ENCODE measurements around the gene DNM2.

DNM2 gene

DNA sequence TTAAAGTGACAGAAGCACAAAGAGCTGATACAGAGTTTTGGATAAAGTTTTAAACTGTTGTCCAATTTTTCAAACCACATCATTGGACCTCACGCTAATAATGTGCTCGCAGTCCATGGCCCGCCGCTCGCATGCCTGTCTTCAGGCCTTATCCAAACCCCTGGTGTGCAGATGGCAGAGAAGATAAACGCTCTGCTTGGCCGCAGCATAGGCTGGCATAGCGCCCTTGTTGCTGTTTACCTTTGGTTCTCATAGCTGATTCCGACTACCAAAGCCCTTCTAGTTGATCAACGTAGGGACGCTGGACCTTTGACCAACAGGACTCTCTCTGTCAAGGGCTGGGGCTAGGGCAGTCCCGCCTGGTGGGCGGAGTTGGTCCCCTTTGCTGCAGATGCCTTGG lies 40.1 kb upstream of the DNM2 start:
- Histone ChIP-seq H3K9me3 (ENCODE audit: control extremely low read depth in 1 of 5, control insufficient read depth in 4 of 5, insufficient read depth in 2 of 5, low read depth in 1 of 5, low read length in 4 of 5) (no peaks in the 10 kb centered on the region), H3K27ac (ENCODE audit: insufficient read depth in 1 of 2, low read depth in 1 of 2, low read length in 2 of 2, poor library complexity in 1 of 2, severe bottlenecking in 2 of 2) (no peak overlapping the region), H3K4me3 (ENCODE audit: control insufficient read depth in 1 of 7, extremely low read depth in 1 of 7, insufficient read depth in 4 of 7, low read depth in 2 of 7, low read length in 6 of 7) (no peak overlapping the region), H3K27me3 (replicated peaks in 2 of 5; ENCODE audit: control insufficient read depth in 4 of 5, insufficient read depth in 5 of 5, low read length in 4 of 5) (no peaks in the 10 kb centered on the region), H3K36me3 (ENCODE audit: control insufficient read depth in 4 of 4, insufficient read depth in 4 of 4, low read length in 3 of 4) (peaks cover 37 to 91% (median 74%) of the 10 kb centered on the region in 4 experiments), H3K4me1 (ENCODE audit: control extremely low read depth in 1 of 4, control insufficient read depth in 4 of 4, insufficient read depth in 4 of 4, low read length in 3 of 4) (no peaks in the 10 kb centered on the region)
- peak in 1 of 3 donors; percentile 45 for DNase-seq
- 98% methylated on average over 11 of the region's 13 CpGs for WGBS (ENCODE audit: insufficient coverage)
- CTCF ChIA-PET: interaction anchor here (0.6 to 1.4 kb wide), 2 partner anchors 9 to 95 kb away, joined by 3 to 5 read pairs; no protein-coding TSS in a partner anchor
- POLR2A ChIA-PET: no interaction called here

DNA sequence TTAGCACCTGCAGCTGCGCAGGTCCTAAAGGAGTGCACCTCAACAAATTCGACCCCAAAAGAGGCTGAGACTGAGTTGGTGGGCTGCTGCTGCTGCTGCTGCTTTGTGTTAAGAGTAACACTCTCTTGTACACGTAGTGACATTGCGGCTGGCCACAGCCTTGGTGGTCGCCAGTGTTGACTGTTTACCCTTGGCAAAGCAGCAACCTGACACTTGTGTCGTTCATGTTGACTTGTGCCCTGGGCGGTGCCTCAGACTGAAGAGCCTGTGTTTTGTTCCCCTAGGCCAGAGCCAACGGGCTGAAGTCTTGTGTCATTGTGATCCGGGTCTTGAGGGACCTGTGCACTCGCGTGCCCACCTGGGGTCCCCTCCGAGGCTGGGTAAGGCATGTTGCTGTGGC lies 39.1 kb upstream of the DNM2 start:
- Histone ChIP-seq H3K4me1 (ENCODE audit: control extremely low read depth in 1 of 4, control insufficient read depth in 4 of 4, insufficient read depth in 4 of 4, low read length in 3 of 4) (no peaks in the 10 kb centered on the region), H3K9me3 (ENCODE audit: control extremely low read depth in 1 of 5, control insufficient read depth in 4 of 5, insufficient read depth in 2 of 5, low read depth in 1 of 5, low read length in 4 of 5) (no peaks in the 10 kb centered on the region), H3K27me3 (replicated peaks in 2 of 5; ENCODE audit: control insufficient read depth in 4 of 5, insufficient read depth in 5 of 5, low read length in 4 of 5) (no peaks in the 10 kb centered on the region), H3K4me3 (ENCODE audit: control insufficient read depth in 1 of 7, extremely low read depth in 1 of 7, insufficient read depth in 4 of 7, low read depth in 2 of 7, low read length in 6 of 7) (no peak overlapping the region), H3K36me3 (ENCODE audit: control insufficient read depth in 4 of 4, insufficient read depth in 4 of 4, low read length in 3 of 4) (peaks cover 32 to 91% (median 76%) of the 10 kb centered on the region in 4 experiments), H3K27ac (ENCODE audit: insufficient read depth in 1 of 2, low read depth in 1 of 2, low read length in 2 of 2, poor library complexity in 1 of 2, severe bottlenecking in 2 of 2) (no peak overlapping the region)
- ChIA-PET CTCF (interaction anchor here (1.1 kb wide), 1 partner anchor 99 kb away, joined by 3 read pairs; no protein-coding TSS in a partner anchor), POLR2A (no interaction called here)
- 95% methylated on average over 9 of the region's 12 CpGs for WGBS (ENCODE audit: insufficient coverage)
- DNase-seq: no peak

DNA sequence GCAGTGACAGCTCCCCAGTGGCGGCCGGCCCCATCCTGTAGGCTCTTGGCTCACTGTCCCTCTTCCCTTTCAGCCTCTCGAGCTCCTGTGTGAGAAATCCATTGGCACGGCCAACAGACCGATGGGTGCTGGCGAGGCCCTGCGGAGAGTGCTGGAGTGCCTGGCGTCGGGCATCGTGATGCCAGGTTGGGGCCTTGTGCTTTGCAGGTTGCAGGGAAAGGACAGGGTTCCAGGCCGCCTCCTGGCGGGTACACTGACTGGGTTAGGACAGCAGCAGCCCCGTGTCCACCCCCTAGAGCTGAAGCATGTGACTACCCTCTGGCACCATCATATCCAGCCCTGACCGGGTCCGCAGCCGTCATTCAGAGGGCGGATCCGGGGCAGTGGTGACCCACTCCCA lies 38.1 kb upstream of the DNM2 start:
- Histone ChIP-seq H3K4me3 (ENCODE audit: control insufficient read depth in 1 of 7, extremely low read depth in 1 of 7, insufficient read depth in 4 of 7, low read depth in 2 of 7, low read length in 6 of 7) (no peak overlapping the region), H3K27ac (ENCODE audit: insufficient read depth in 1 of 2, low read depth in 1 of 2, low read length in 2 of 2, poor library complexity in 1 of 2, severe bottlenecking in 2 of 2) (no peak overlapping the region), H3K9me3 (ENCODE audit: control extremely low read depth in 1 of 5, control insufficient read depth in 4 of 5, insufficient read depth in 2 of 5, low read depth in 1 of 5, low read length in 4 of 5) (no peaks in the 10 kb centered on the region), H3K4me1 (ENCODE audit: control extremely low read depth in 1 of 4, control insufficient read depth in 4 of 4, insufficient read depth in 4 of 4, low read length in 3 of 4) (no peaks in the 10 kb centered on the region), H3K27me3 (replicated peaks in 2 of 5; ENCODE audit: control insufficient read depth in 4 of 5, insufficient read depth in 5 of 5, low read length in 4 of 5) (no peaks in the 10 kb centered on the region), H3K36me3 (ENCODE audit: control insufficient read depth in 4 of 4, insufficient read depth in 4 of 4, low read length in 3 of 4) (peaks cover 34 to 95% (median 83%) of the 10 kb centered on the region in 4 experiments)
- 100% methylated on average over 18 of the region's 18 CpGs for WGBS (ENCODE audit: insufficient coverage)
- DNase-seq: no peak
- ChIA-PET POLR2A (no interaction called here), CTCF (interaction anchor here (1.1 kb wide), 1 partner anchor 100 kb away, joined by 3 read pairs; no protein-coding TSS in a partner anchor)

DNA sequence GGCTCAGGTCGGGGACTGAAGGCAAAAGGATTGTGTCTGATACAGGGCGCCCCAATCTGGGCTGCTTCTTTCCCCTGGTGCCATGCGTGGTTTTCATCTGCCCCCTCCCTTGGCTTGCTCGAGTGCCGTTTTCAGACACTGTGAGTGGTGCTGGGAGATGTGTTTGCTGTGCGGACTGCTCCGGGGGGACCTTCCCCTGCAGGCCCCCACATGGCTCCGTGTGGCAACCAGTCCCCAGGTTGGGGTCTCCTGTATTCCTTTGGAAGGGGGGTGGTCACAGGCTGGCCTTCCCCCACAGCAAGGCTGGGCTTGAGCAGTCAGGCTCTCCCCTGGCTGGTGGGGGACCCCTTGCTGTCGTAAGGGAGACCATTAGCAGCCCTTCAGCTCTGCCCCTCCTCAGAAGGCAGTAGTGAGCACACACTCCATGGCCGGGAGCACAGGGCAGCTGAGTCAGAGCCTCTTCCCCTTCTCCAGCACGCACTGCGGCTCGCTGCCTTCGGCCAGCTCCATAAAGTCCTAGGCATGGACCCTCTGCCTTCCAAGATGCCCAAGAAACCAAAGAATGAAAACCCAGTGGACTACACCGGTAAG lies 37.2 kb upstream of the DNM2 start:
- H3K4me3 ChIP-seq (ENCODE audit: control insufficient read depth in 1 of 7, extremely low read depth in 1 of 7, insufficient read depth in 4 of 7, low read depth in 2 of 7, low read length in 6 of 7): no peak overlapping the region
- peaks cover 31 to 95% (median 85%) of the 10 kb centered on the region in 4 experiments for H3K36me3 ChIP-seq (ENCODE audit: control insufficient read depth in 4 of 4, insufficient read depth in 4 of 4, low read length in 3 of 4)
- DNase-seq: no peak
- WGBS (ENCODE audit: insufficient coverage): 100% methylated on average over 6 of the region's 15 CpGs
- ChIA-PET POLR2A (no interaction called here), CTCF (interaction anchor here (1.1 to 1.3 kb wide), 4 partner anchors 7 to 178 kb away, joined by 3 read pairs; partner anchors contain the start of gene QTRT1)
- no peaks in the 10 kb centered on the region for H3K4me1 ChIP-seq (ENCODE audit: control extremely low read depth in 1 of 4, control insufficient read depth in 4 of 4, insufficient read depth in 4 of 4, low read length in 3 of 4)
- H3K27me3 ChIP-seq (replicated peaks in 2 of 5; ENCODE audit: control insufficient read depth in 4 of 5, insufficient read depth in 5 of 5, low read length in 4 of 5): no peaks in the 10 kb centered on the region
- H3K9me3 ChIP-seq (ENCODE audit: control extremely low read depth in 1 of 5, control insufficient read depth in 4 of 5, insufficient read depth in 2 of 5, low read depth in 1 of 5, low read length in 4 of 5): no peaks in the 10 kb centered on the region
- H3K27ac ChIP-seq (ENCODE audit: insufficient read depth in 1 of 2, low read depth in 1 of 2, low read length in 2 of 2, poor library complexity in 1 of 2, severe bottlenecking in 2 of 2): no peak overlapping the region

DNA sequence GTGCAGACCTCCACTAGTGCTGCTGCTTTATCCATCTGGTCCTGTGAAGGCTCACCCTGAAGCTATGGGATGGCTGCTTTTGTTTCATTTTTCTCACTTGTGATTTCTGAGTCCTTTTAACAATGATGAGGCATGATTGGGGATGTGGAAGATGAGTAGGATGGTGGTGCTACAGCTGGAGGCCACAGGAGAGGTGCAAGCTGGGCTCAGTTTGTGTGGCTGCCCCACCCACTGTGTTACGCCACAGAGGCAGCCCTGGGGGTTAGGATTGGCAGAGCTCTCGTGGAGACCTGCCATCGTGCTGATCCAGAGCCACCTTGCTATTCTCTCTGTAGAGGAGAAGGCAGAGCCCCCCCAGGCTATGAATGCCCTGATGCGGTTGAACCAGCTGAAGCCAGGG lies 36.2 kb upstream of the DNM2 start:
- DNase-seq: no peak
- Histone ChIP-seq H3K9me3 (ENCODE audit: control extremely low read depth in 1 of 5, control insufficient read depth in 4 of 5, insufficient read depth in 2 of 5, low read depth in 1 of 5, low read length in 4 of 5) (no peaks in the 10 kb centered on the region), H3K36me3 (ENCODE audit: control insufficient read depth in 4 of 4, insufficient read depth in 4 of 4, low read length in 3 of 4) (peaks cover 33 to 100% (median 90%) of the 10 kb centered on the region in 4 experiments), H3K4me3 (ENCODE audit: control insufficient read depth in 1 of 7, extremely low read depth in 1 of 7, insufficient read depth in 4 of 7, low read depth in 2 of 7, low read length in 6 of 7) (no peak overlapping the region), H3K4me1 (ENCODE audit: control extremely low read depth in 1 of 4, control insufficient read depth in 4 of 4, insufficient read depth in 4 of 4, low read length in 3 of 4) (no peaks in the 10 kb centered on the region), H3K27me3 (replicated peaks in 2 of 5; ENCODE audit: control insufficient read depth in 4 of 5, insufficient read depth in 5 of 5, low read length in 4 of 5) (no peaks in the 10 kb centered on the region), H3K27ac (ENCODE audit: insufficient read depth in 1 of 2, low read depth in 1 of 2, low read length in 2 of 2, poor library complexity in 1 of 2, severe bottlenecking in 2 of 2) (no peak overlapping the region)
- 93% methylated on average over 4 of the region's 4 CpGs for WGBS (ENCODE audit: insufficient coverage)
- ChIA-PET POLR2A (no interaction called here), CTCF (interaction anchor here (1.1 to 1.3 kb wide), 5 partner anchors 9 to 177 kb away, joined by 3 to 6 read pairs (median 3); partner anchors contain the start of gene QTRT1)

DNA sequence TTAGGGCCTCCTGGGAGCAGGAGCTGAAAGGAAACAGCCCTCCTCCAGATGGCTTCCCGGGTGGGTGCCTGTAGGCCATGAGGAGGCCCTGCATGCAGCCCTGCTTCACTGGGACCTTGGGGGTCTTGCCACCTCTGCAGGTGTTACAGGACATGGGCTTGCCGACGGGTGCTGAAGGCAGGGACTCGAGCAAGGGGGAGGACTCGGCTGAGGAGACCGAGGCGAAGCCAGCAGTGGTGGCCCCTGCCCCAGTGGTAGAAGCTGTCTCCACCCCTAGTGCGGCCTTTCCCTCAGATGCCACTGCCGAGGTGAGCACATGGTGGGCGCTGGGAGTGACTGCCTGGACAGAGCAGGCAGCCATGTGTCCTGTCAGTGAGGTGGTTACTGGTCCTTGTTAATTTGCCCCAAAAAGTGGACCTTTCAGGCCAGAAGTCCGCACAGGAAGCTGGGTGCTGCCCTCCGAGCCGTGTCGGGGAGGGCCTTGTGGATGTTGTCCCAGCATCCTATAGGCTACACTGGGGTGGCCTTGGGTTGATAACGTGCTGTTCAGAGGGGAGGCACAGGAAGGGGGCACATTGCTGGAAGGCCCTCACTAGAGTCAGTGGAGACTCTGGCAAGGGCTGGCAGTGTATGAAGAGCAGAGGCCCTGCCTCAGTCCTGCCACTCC lies 35.3 kb upstream of the DNM2 start:
- H3K36me3 ChIP-seq (ENCODE audit: control insufficient read depth in 4 of 4, insufficient read depth in 4 of 4, low read length in 3 of 4): peaks cover 33 to 100% (median 89%) of the 10 kb centered on the region in 4 experiments
- no peaks in the 10 kb centered on the region for H3K9me3 ChIP-seq (ENCODE audit: control extremely low read depth in 1 of 5, control insufficient read depth in 4 of 5, insufficient read depth in 2 of 5, low read depth in 1 of 5, low read length in 4 of 5)
- ChIA-PET CTCF (interaction anchor here (0.9 to 1.5 kb wide), 3 partner anchors 11 to 13 kb away, joined by 3 to 6 read pairs (median 4); no protein-coding TSS in a partner anchor), POLR2A (no interaction called here)
- H3K27ac ChIP-seq (ENCODE audit: insufficient read depth in 1 of 2, low read depth in 1 of 2, low read length in 2 of 2, poor library complexity in 1 of 2, severe bottlenecking in 2 of 2): no peak overlapping the region
- H3K4me3 ChIP-seq (ENCODE audit: control insufficient read depth in 1 of 7, extremely low read depth in 1 of 7, insufficient read depth in 4 of 7, low read depth in 2 of 7, low read length in 6 of 7): no peak overlapping the region
- no peak for DNase-seq
- no peaks in the 10 kb centered on the region for H3K27me3 ChIP-seq (replicated peaks in 2 of 5; ENCODE audit: control insufficient read depth in 4 of 5, insufficient read depth in 5 of 5, low read length in 4 of 5)
- 96% methylated on average over 12 of the region's 15 CpGs for WGBS (ENCODE audit: insufficient coverage)
- no peaks in the 10 kb centered on the region for H3K4me1 ChIP-seq (ENCODE audit: control extremely low read depth in 1 of 4, control insufficient read depth in 4 of 4, insufficient read depth in 4 of 4, low read length in 3 of 4)

DNA sequence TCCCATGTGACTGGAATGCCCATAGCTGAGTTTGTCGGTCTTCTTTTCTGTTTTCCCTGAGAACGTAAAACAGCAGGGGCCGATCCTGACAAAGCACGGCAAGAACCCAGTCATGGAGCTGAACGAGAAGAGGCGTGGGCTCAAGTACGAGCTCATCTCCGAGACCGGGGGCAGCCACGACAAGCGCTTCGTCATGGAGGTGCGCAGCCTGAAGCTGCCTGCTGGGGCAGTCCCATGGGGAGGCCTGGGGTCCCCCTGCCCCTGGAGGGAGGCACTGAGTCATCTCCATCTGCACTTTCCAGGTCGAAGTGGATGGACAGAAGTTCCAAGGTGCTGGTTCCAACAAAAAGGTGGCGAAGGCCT lies 34.8 kb upstream of the DNM2 start:
- Histone ChIP-seq H3K4me3 (ENCODE audit: control insufficient read depth in 1 of 7, extremely low read depth in 1 of 7, insufficient read depth in 4 of 7, low read depth in 2 of 7, low read length in 6 of 7) (no peak overlapping the region), H3K4me1 (ENCODE audit: control extremely low read depth in 1 of 4, control insufficient read depth in 4 of 4, insufficient read depth in 4 of 4, low read length in 3 of 4) (no peaks in the 10 kb centered on the region), H3K36me3 (ENCODE audit: control insufficient read depth in 4 of 4, insufficient read depth in 4 of 4, low read length in 3 of 4) (peaks cover 30 to 100% (median 89%) of the 10 kb centered on the region in 4 experiments), H3K27ac (ENCODE audit: insufficient read depth in 1 of 2, low read depth in 1 of 2, low read length in 2 of 2, poor library complexity in 1 of 2, severe bottlenecking in 2 of 2) (no peak overlapping the region), H3K27me3 (replicated peaks in 2 of 5; ENCODE audit: control insufficient read depth in 4 of 5, insufficient read depth in 5 of 5, low read length in 4 of 5) (no peaks in the 10 kb centered on the region), H3K9me3 (ENCODE audit: control extremely low read depth in 1 of 5, control insufficient read depth in 4 of 5, insufficient read depth in 2 of 5, low read depth in 1 of 5, low read length in 4 of 5) (no peaks in the 10 kb centered on the region)
- POLR2A ChIA-PET: no interaction called here
- no peak for DNase-seq
- WGBS (ENCODE audit: insufficient coverage): 98% methylated on average over 15 of the region's 15 CpGs
- CTCF ChIA-PET: interaction anchor here (0.9 to 1.5 kb wide), 3 partner anchors 10 to 11 kb away, joined by 3 to 4 read pairs (median 3); no protein-coding TSS in a partner anchor
